GM12875 (cell line): Measurements from ENCODE around the gene LRRC1.
"Not testable (repeated sequence)": the region's sequence is repeated elsewhere in the genome, so short reads cannot be mapped to it uniquely, and the experiment has no call there.

Experiments
- H3K4me3 ChIP-seq: one replicate; pipeline ENCODE4 v1.5.1; 2011; ENCODE audit warnings: low read depth, low read length, control low read depth
- TF ChIP-seq, protein P1 (sequence below): IDR thresholded peaks from 2 replicates; pipeline ENCODE4 v1.5.1; 2011; ENCODE audit warnings: low read depth, mild to moderate bottlenecking, control low read depth, inconsistent platforms, low read length, moderate library complexity, borderline replicate concordance; ENCODE audit not compliant: insufficient read depth

Gene LRRC1

DNA sequence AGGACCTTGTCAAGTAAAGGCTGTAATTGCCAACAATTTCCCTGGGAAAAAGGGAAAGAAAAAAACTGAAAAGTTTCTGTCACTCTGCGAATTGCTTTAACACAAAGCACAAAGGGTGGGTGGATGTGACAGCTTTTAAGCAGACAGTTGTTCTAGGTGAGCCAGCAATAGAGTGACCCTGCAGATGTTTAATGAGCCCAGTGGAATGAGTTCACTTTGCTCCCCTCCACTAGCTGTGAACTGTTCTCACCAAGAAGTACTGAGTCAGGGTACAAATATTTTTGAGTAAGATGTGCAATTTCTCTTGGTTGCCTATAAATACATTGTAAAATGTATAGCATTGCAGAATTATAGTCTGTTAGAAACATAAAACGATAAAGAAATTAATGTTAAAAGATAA lies 26.2 kb upstream of the LRRC1 start:
- TF ChIP-seq, protein P1, sequence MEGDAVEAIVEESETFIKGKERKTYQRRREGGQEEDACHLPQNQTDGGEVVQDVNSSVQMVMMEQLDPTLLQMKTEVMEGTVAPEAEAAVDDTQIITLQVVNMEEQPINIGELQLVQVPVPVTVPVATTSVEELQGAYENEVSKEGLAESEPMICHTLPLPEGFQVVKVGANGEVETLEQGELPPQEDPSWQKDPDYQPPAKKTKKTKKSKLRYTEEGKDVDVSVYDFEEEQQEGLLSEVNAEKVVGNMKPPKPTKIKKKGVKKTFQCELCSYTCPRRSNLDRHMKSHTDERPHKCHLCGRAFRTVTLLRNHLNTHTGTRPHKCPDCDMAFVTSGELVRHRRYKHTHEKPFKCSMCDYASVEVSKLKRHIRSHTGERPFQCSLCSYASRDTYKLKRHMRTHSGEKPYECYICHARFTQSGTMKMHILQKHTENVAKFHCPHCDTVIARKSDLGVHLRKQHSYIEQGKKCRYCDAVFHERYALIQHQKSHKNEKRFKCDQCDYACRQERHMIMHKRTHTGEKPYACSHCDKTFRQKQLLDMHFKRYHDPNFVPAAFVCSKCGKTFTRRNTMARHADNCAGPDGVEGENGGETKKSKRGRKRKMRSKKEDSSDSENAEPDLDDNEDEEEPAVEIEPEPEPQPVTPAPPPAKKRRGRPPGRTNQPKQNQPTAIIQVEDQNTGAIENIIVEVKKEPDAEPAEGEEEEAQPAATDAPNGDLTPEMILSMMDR: no peak
- no peak overlapping the region for H3K4me3 ChIP-seq

DNA sequence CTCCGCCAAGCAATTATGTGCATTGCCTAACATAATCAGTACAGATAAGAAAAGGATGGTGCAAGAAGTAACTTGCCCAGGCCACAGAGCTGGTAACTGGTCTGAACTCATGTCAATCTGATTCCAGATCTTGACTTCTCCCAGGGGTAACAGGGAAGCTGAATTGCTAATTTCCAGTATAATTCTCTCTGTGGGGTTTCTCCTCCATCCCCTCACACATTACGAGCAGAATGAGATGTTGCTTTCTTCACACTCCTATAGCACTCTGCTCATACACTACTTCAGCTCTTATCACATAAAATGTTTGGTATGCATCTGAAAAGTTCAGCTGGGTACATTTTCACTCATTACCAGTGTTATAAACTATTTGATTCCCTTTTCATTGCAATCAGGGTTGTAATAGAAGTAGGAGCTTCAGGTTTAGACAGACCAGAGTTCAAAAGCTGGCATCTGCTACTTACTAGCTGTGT lies 24.0 kb upstream of the LRRC1 start:
- H3K4me3 ChIP-seq: no peak overlapping the region
- TF ChIP-seq, protein P1: no peak

DNA sequence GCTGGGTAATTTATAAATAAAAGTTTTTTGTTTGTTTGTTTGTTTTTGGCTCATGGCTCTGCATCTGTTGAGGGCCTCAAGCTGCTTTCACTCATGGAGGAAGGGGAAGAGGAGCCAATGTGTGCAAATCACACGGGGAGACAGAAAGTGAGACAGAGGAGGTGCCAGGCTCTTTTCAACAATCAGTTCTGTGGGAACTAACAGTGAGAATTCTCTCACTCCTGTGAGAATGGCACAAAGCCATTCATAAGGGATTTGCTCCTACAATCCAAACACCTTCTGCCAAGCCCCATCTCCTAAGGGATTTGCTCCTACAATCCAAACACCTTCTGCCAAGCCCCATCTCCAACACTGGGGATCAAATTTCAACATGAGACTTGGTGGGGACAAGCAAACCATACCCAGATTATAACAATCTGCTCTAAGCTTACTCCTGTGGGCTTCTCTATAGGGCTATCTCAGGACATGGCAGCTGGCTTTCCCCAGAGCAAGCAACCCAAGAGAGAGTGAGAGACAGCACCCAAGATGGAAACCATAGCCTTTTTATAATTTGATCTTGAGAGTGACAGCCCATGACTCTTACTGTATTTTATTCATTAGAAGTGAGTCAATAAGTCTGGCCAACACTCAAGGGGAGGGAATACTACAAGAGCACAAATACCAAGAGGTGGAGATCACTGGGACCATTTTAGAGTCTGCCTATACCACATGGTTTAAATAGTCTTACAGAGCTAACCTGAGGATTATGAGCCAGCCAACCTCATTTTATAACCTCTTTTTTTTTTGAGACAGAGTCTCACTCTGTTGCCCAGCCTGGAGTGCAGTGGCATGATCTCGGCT lies 22.8 kb upstream of the LRRC1 start:
- TF ChIP-seq, protein P1: no peak
- H3K4me3 ChIP-seq: no peak overlapping the region

DNA sequence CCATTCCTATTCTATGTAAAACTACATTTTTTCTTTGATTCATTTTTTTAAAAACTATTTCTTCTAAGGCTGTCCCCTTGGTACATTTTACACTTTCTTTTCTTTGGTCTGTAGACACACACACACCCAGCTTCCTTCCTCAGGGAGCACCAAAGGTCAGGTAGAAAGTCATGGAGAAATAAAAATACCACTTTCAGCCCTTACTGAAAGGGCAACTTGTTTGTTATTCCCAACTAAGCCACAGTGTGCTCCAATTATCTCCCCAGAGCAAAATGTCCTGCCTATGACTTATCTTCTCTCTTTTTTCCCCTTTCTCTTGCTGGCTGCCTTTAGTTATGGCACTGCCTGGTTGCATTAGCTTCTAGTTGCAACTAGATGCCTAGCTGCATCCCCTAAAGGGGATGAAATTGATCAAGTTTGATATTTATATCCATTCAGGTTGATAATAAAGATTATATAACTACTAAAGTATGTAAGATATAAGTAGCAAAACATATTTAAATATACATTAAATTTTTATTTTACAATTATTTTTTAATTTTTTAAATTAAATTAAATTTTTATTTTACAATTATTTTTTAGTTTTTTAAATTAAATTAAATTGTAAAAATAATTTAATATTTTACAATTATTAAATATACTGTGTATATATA lies 21.6 kb upstream of the LRRC1 start:
- H3K4me3 ChIP-seq: no peak overlapping the region
- TF ChIP-seq, protein P1: no peak

DNA sequence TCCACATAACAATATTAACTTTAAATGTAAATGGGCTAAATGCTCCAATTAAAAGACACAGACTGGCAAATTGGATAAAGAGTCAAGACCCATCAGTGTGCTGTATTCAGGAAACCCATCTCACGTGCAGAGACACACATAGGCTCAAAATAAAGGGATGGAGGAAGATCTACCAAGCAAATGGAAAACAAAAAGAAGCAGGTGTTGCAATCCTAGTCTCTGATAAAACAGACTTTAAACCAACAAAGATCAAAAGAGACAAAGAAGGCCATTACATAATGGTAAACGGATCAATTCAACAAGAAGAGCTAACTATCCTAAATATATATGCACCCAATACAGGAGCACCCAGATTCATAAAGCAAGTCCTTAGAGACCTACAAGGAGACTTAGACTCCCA lies 18.7 kb upstream of the LRRC1 start:
- H3K4me3 ChIP-seq: not testable (repeated sequence)

DNA sequence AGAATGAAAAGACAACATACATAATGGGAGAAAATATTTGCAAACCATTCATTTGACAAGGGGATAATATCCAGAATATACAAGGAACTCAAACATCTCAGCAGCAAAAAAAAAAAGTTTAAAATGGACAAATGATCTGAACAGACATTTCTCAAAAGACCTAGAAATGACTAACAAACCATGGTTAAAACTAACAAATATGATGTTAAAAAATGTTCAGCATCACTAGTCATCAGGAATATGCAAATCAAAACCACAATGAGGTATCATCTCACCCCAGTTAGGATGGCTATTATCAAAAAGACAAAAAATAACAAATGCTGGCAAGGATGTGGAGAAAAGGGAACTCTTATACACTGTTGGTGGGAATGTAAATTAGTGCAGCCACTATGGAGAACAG lies 9.8 kb upstream of the LRRC1 start:
- H3K4me3 ChIP-seq: not testable (repeated sequence)

DNA sequence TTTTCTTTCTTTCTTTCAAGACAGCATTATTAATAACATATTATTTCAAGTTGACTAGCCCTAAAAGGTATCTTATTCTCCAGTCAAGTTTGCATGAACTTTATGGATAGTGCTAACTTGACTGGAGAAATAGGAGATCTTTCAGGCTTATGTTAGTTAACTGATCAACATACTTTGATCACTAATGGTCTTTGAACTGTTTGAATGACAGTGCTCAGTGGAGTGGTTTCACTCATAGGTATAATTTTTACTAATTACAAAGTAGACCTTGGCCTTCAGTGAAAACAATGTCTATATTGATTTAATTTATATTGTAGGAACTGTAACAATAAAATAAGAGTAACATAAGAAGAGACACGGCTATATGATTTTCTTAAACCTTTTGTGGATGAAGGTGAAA lies 8.0 kb upstream of the LRRC1 start:
- TF ChIP-seq, protein P1: no peak
- no peak overlapping the region for H3K4me3 ChIP-seq

DNA sequence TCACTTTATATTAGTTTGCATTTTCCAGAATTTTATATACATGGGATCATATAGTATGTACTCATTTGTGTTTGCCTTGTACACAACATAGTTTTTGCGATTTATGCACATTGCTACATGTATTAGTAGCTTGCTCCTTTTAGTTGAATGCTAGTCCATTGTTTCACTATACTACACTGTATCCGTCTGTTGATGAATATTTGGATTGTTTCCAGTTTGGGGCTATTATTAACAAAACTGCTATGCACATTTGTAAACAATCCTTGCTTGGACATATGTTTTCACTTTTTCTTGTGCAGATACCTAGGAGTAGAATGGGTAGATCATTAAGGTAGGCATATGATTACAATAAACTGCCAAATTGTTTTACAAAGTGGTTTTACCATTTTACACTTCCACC lies 3.9 kb upstream of the LRRC1 start:
- H3K4me3 ChIP-seq: no peak overlapping the region
- TF ChIP-seq, protein P1: no peak
